Calu3 (cell line): ENCODE results near the gene ABL1. TPM values are rescaled to one million over a fixed set of nuclear protein-coding genes. Genes with fewer than 3 reads are reported as not detected.

ENCODE experiments used
- BruUV-seq: library from RNA; stranded (reverse); fragments of 400-500 nt; replicated peaks from 2 replicates; lab custom pipeline; 2021; lab: Mats Ljungman, UMichigan
- CTCF ChIA-PET: fragments of 300-600 bp; sonication (Branson Sonifier 250); formaldehyde crosslinking; loops from one replicate; lab custom pipeline; 2022; ENCODE audit warnings: antibody characterized with exemption; lab: Charles Lee
- DNase-seq: peaks from one replicate; pipeline ENCODE4 v3.0.0; 2022
- H3K27ac Mint-ChIP-seq: one replicate; pipeline ENCODE4 v1.8.0; 2022; ENCODE audit warnings: mixed read lengths; ENCODE audit not compliant: unreplicated experiment
- H3K27me3 Mint-ChIP-seq: one replicate; pipeline ENCODE4 v1.8.0; 2022; ENCODE audit warnings: mixed read lengths; ENCODE audit not compliant: unreplicated experiment
- H3K36me3 Mint-ChIP-seq: one replicate; pipeline ENCODE4 v1.8.0; 2022; ENCODE audit warnings: mild to moderate bottlenecking, moderate library complexity, mixed read lengths; ENCODE audit not compliant: insufficient read depth, unreplicated experiment
- H3K4me1 Mint-ChIP-seq: one replicate; pipeline ENCODE4 v1.8.0; 2022; ENCODE audit warnings: mild to moderate bottlenecking, low read depth, mixed read lengths; ENCODE audit not compliant: unreplicated experiment
- H3K4me3 Mint-ChIP-seq: one replicate; pipeline ENCODE4 v1.8.0; 2022; ENCODE audit warnings: mild to moderate bottlenecking, low read depth, moderate library complexity, mixed read lengths; ENCODE audit not compliant: unreplicated experiment
- H3K9me3 Mint-ChIP-seq: one replicate; pipeline ENCODE4 v1.8.0; 2022; ENCODE audit warnings: low read depth, mixed read lengths; ENCODE audit not compliant: unreplicated experiment
- CTCF ChIP-seq: fragments of 200-600 bp; IDR thresholded peaks from one replicate; pipeline ENCODE4 v1.8.0; 2022; ENCODE audit warnings: antibody characterized with exemption; ENCODE audit not compliant: unreplicated experiment
- intact Hi-C: fragments of 100-400 bp; cut with micrococcal nuclease; formaldehyde crosslinking; loops from one replicate; pipeline ENCODE4 v1.10.0; 2022; ENCODE audit not compliant: unreplicated experiment
- total RNA-seq: library from RNA; stranded (reverse); gene quantifications from 2 replicates; pipeline ENCODE4 v1.2.3, GENCODE V29; 2022

Gene ABL1
- total RNA-seq, 1 experiment from 2014 or later: 30.0 TPM

GRCh38 chr9:130829762-130830161 is 5.3 kb upstream of the ABL1 start:
- no peak for TF ChIP-seq CTCF
- CTCF ChIA-PET: no interaction called here

GRCh38 chr9:130830231-130830760 is 4.8 kb upstream of the ABL1 start:
- no TSS peak for BruUV-seq
- Mint-ChIP-seq H3K27ac (no peak overlapping the region), H3K9me3 (peaks cover 3% of the 10 kb centered on the region), H3K4me3 (no peak overlapping the region), H3K27me3 (no peaks in the 10 kb centered on the region), H3K36me3 (peaks cover 10% of the 10 kb centered on the region), H3K4me1 (peaks cover 8% of the 10 kb centered on the region)
- intact Hi-C loops: loop anchor here (10.0 kb wide), 1 partner anchor 95 kb away; no protein-coding TSS in a partner anchor
- CTCF ChIA-PET: no interaction called here
- no peak for TF ChIP-seq CTCF
- no peak for DNase-seq

More at GRCh38 chr9:130829762-130830161, 5.3 kb upstream of the ABL1 start:
- intact Hi-C loops: loop anchor here (10.0 kb wide), 1 partner anchor 95 kb away; no protein-coding TSS in a partner anchor
- Mint-ChIP-seq H3K4me1 (peaks cover 8% of the 10 kb centered on the region), H3K27me3 (no peaks in the 10 kb centered on the region), H3K4me3 (no peak overlapping the region), H3K9me3 (peaks cover 3% of the 10 kb centered on the region), H3K27ac (no peak overlapping the region), H3K36me3 (peaks cover 5% of the 10 kb centered on the region)
- DNase-seq: no peak
- no TSS peak for BruUV-seq

- Mint-ChIP-seq H3K9me3 (peaks cover 3% of the 10 kb centered on the region), H3K4me3 (no peak overlapping the region), H3K27me3 (no peaks in the 10 kb centered on the region), H3K36me3 (peaks cover 18% of the 10 kb centered on the region), H3K4me1 (peaks cover 8% of the 10 kb centered on the region), H3K27ac (no peak overlapping the region)
- BruUV-seq: no TSS peak
- DNase-seq: no peak
- CTCF ChIA-PET: interaction anchor here (0.5 kb wide), 1 partner anchor 273 kb away, joined by 3 read pairs; no protein-coding TSS in a partner anchor
- TF ChIP-seq CTCF: no peak
- intact Hi-C loops: loop anchor here (10.0 kb wide), 1 partner anchor 96 kb away; no protein-coding TSS in a partner anchor
Observed at GRCh38 chr9:130831077-130831476, 4.0 kb upstream of the ABL1 start.

- CTCF ChIA-PET: no interaction called here
- no peak for TF ChIP-seq CTCF
- peaks cover 17% of the 10 kb centered on the region for H3K4me1 Mint-ChIP-seq
- no TSS peak for BruUV-seq
- H3K27me3 Mint-ChIP-seq: no peaks in the 10 kb centered on the region
- H3K4me3 Mint-ChIP-seq: no peak overlapping the region
- intact Hi-C loops: loop anchor here (10.0 kb wide), 1 partner anchor 99 kb away; no protein-coding TSS in a partner anchor
- DNase-seq: no peak
- peaks cover 24% of the 10 kb centered on the region for H3K36me3 Mint-ChIP-seq
- peaks cover 3% of the 10 kb centered on the region for H3K9me3 Mint-ChIP-seq
- no peak overlapping the region for H3K27ac Mint-ChIP-seq
Observed at GRCh38 chr9:130833031-130833990, 1.7 kb upstream of the ABL1 start.
